Retinal pigment epithelial cell (primary cell): ENCODE measurements around the gene ZIC2.
"Not testable (repeated sequence)": the region's sequence is repeated elsewhere in the genome, so short reads cannot be mapped to it uniquely, and the experiment has no call there.

Source experiments
- DNase-seq: peaks from one replicate; pipeline ENCODE4 v3.0.0-alpha.2; 2010; ENCODE audit warnings: low read depth
- H3K4me3 ChIP-seq: 2 replicates; pipeline ENCODE4 v1.5.1; 2011; ENCODE audit warnings: mild to moderate bottlenecking, low read length, control low read depth, moderate library complexity
- CTCF ChIP-seq: conservative IDR thresholded peaks from 2 replicates; pipeline ENCODE4 v1.5.1; 2011; ENCODE audit warnings: low read depth, low read length, control low read depth, inconsistent platforms

The ZIC2 gene

GRCh38 chr13:100019780-100020356 lies 38.3 kb downstream of the ZIC2 start:
- no peak for TF ChIP-seq CTCF
- no peak for DNase-seq
- no peak overlapping the region for H3K4me3 ChIP-seq

- no peak overlapping the region for H3K4me3 ChIP-seq
- TF ChIP-seq CTCF: no peak
- no peak for DNase-seq
These were observed 41.2 kb downstream of the ZIC2 start for GRCh38 chr13:100022798-100023197.

GRCh38 chr13:100024023-100024422 lies 42.4 kb downstream of the ZIC2 start:
- no peak for DNase-seq
- H3K4me3 ChIP-seq: no peak overlapping the region
- TF ChIP-seq CTCF: no peak

DNA sequence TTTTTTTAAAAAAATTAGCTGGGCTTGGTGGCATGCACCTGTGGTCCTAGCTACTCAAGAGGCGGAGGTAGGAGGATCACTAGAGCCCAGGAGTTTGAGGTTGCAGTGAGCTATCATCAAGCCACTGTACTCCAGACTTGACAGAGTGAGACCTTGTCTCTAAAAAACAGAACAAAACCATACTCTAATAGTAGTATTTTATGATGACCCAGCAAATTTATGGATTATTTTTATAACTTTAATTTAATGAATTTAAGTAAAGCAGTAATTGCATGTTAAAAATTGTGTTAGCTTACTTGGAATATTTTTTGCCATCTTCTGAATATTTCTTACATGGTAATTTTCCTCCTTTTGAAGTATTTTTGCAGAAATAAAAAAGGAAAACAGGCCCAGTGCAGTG lies 48.3 kb downstream of the ZIC2 start:
- no peak for TF ChIP-seq CTCF
- no peak overlapping the region for H3K4me3 ChIP-seq
- no peak for DNase-seq

DNA sequence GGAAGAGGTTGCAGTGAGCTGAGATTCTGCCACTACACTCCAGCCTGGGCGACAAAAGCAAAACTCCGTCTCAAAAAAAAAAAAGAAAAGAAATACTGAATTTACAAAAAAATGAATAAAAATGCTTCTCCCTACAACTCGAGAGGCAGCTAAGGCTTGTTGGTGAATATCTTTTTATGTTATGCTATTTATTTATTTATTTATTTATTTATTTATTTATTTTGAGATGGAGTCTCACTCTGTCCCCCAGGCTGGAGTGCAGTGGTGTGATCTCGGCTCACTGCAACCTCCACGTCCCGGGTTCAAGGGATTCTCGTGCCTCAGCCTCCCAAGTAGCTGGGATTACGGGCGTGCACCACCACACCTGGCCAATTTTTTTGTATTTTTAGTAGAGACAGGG lies 51.1 kb downstream of the ZIC2 start:
- not testable (repeated sequence) for DNase-seq, H3K4me3 ChIP-seq

DNA sequence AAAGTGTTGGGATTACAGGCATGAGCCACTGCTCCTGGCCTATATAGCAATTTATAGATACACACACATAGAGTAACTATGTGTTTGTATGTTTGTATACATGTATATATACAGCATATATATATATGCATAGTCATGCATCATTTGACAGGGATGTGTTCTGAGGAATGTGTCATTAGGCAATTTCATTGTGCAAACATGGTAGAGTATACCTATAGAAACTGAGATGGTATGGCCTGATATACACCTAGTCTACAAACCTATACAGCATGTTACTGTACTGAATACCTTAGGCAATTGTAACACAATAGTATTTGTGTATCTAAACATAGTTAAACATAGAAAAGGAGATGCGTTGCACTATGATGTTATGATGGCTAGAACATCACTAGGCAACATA lies 54.4 kb downstream of the ZIC2 start:
- no peak for DNase-seq
- TF ChIP-seq CTCF: no peak
- H3K4me3 ChIP-seq: no peak overlapping the region
